ENCODE measurements around the gene STOX2.
"Not testable (repeated sequence)": the region's sequence is repeated elsewhere in the genome, so short reads cannot be mapped to it uniquely, and the experiment has no call there.

Gene STOX2

DNA sequence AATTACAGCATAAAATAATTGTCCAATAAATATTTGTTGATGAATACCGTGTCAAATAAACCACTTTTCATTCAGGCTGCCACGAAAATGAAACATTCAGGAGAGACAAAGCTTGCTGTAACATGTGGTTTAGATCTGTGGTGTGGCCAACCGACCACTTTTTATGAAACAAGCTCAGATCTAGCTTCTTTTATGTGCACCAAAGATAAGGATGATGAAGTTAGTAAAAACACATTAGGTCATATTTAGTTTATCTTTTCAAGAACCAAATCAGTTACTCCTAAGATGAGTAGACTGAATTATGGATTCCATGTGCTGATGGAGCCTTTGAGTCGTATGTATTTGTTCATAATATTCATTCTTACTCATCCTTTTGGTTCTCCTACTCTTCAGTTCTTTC, 35.8 kb downstream of the STOX2 start:
- no peak for DNase-seq

DNA sequence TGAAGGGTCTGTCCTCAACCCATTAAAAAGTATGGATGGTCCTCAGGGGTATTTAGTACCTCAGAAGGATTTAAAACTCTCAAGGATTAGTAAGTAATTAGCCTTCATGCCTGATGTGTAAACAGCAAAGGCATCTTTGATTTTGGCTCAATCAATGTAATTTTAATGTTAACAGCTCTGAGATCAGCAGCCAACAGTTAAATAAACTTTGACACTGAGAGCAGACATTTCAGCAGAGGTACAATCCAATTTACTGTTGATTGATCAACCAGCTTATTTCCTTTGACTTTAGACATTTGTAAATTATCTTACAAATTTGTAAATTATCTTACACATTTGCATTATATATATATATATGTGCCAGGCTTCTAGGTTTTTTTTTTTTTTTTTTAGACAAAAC, 36.9 kb downstream of the STOX2 start:
- DNase-seq = no peak

DNA sequence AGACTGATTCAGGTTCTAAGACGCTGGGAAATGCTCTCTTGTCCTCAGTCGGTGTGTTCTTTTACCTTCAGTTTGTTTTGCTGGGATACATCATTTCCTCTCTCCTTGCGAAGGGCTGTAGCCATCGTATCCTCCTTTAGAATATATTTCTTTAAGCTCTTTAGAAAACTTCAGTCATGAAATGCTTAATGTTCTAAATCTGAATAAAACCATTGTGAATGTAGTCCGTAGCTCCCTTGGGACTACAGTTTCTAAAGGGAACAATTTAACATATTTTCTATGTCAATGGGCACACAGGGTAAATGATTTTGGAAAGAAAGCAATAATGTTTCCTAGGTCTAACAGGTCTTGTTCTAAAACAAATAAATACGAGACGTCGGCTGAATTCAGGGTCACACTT, 40.6 kb downstream of the STOX2 start:
- DNase-seq = no peak

DNA sequence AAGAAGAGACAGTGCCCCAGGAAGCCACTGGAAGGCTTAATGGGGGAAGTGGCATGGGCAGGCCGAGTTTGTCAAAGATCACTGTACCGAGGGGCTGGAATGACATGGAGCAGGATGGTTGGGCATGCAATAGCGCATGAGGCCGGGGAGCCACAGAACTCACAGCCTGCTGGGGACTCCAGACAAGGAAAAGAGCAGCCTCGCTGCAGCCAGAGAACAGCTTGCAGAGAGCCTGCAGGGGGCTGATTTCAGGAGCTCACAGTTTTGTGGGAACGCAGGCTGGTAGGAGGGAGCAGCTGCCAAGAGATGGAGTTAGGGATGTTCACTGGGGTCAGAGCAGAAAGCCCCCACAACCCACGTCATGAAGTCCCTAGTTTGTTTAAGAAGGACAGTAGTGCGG, 45.4 kb downstream of the STOX2 start:
- DNase-seq = no peak

DNA sequence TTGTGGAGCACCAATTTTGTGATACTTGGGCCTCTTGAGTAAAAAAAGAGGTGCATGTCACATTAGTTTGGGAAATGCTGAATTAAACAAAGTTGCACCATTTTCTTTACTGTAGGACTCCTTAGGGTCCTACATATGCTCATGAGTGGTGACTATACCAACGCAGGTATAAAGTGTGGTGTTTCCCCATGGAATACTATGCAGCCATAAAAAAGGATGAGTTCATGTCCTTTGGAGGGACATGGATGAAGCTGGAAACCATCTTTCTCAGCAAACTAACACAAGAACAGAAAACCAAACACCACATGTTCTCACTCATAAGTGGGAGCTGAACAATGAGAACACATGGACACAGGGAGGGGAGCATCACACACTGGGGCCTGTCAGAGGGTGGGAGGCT, 47.5 kb downstream of the STOX2 start:
- DNase-seq = not testable (repeated sequence)

DNA sequence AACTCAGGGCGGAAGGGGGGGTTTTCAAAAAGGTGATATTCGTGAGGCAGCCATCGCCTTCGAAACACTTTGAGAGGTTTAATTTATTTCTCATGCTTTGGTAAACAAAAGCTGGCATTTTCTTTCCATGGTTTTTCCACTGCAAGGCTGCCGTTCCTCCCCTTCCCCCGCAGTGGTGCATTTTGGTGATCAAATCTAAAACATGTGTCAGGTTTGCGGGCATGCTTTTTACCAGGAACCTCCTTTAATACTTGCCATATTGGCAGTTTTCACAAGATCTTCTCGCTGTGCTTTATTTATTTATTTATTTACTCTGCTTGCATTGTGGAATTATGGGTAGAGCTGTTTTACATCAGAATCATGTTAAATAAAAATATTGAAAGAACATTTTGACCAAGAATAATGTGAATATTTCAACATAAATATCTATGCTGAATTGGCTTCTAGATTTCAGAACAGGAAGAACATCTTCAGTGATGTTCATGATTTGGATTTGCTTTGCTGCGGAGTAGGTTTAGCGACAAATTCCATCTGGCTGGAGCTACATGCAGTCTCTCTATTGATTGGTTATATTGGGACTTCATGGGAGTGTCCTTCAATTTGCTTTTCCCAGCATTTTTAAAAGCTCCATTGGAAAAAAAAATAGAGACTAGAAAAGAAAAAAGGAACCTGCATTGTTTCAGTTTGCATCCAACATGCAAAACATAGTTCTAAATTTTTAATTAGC, 54.4 kb downstream of the STOX2 start:
- no peak for DNase-seq

DNA sequence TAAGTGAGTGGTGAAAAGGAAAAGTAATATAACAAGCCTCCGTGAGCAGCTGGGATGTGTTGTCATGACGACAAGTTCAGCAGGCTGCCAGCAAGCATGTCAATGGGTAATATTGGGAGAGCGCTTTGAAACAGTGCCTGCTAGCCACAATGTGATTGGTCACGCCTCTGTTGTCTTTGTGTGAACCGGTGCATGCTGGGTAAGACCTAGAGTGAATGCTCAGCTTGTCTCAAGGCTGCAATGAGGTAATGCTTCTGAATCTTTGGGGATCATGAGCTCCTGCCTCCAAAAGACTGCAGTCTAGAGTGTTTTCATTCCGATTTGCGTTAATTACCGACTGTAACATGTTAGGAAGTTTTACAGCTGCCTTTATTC, 54.9 kb downstream of the STOX2 start:
- no peak for DNase-seq

DNA sequence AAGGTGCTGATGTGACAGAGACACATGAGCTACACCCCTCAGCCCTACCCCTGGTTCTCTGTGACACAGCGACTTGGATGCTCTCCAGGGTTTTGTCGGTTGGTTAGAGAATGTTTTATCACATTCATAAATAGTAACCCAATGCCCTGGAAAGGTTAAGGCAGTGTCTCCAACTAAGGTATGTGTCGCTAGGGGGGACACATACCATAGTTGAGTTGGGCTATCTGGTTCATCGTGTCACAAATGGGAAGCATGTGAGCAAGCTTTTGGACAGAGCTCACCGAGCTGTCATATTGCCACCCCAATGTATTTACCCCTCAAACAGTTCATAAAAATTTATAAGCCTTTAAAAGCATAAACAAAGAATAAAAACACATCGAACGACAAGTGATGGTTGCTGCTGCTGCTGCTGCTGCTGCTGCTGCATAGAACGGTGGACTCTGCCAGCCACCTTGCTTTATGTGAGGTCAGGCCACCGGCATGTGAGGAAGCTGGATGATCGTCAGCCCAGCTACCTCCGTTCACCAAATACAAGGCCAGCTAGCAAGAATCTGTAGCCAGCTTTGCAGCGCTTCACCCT, 55.9 kb downstream of the STOX2 start:
- DNase-seq = no peak

DNA sequence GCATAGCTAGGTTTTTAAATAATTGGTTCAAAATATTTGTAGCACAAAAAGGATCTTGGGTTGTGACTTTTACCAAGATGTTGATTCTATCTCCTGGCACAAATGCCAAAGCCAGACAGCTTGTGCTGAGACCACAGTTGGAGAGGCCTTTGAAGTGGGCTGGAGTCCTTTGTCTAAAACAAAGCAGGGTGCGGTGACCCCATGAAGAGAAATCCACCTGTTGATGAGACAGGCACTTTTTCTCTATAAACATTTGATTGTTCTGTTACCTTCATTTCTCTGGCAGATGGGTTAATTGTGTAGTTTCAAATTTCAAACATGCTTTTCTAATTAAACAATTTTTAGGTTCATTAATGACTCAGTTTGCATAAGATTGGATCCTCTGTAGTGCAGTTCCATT, 56.7 kb downstream of the STOX2 start:
- no peak for DNase-seq

DNA sequence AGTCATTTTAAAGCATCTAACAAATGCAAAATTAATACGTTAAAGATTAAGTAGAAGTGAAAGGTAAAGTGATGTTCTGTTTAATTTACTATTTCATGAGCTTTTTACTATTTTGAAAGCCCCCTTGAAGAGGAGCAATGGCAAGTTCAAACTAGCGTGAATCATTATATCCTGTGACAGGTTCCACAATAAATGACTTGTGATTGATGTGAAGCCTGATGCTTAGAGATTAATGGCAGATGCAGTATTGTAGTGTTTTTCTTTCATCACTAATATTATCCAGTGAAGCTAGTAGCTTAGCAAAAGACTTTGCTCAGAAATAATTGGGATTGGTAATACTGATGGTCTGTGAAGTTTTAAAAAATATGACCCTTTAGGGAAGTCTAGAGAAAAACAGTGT, 57.3 kb downstream of the STOX2 start:
- no peak for DNase-seq

DNA sequence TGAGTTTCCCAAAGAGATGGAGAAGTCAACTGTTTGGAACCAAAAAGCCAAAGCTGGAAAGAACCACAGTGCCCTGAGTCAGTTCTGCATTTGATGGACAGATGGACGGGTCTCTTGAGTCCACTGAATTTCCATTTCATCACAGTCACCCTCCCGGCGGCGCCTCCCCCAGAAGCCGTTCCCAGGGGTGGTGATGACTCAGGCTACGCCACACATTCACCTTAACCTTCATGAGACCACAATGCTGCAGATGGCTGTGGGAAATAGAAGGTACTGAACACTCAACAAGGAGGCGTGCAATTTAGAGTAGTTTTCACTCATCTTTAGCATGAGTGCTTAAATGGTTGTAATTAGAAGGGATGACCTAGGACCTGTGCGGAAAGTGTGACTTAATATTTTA, 61.3 kb downstream of the STOX2 start:
- no peak for DNase-seq

DNA sequence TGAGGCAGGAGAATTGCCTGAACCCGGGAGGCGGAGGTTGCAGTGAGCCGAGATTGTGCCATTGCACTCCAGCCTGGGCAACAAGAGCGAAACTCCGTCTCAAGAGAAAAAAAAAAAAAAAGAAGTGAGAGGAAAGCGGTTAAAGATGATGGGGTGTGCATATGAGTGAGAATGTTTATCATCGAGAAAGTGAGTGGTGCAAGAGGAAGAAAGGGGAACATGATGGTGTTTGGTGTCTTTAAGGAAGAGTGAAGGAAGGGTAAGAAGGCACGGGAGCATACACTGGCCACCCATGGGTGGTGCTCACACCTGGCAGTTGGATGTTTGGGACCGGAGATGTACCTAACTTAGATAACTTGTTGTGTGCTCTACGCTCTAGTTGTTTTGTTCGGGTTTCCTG, 62.2 kb downstream of the STOX2 start:
- DNase-seq = no peak

DNA sequence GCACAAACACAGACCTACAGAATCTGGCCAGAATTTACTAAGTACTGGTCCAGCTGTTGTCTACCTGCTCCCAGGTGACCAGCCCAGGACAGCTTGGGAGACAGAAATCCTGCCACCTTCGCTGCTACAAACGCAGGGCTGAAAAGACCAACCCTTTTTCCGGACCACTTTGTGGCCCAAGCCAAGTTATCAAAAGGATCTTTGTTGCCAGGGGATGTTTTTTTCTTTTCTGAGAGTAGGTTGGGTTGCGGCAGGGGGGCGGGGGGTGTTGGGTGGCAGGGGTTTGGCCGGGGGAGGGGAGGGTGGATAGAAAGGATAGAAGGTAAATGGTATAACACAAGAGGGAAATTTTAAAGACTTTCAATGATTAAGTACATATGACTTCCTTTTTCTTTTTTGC, 63.4 kb downstream of the STOX2 start:
- DNase-seq = no peak

DNA sequence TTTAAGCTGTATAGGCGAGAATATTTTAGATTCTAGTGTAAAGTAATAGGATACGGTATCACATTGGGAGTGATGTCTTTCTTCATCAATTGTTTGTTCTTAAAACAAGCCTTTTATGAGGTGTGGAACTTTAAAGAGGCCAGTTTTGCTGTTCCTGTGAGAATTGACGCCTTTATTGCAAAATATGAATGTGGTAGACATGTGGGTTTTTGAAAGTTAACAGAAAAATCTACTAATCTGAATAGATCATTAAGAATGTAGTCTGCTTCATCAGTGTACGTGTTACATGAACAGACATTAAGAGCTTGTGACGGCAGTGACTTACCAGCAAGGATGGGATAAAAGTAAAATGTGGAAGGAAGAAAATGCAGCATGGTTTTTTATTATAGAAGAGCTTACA, 63.8 kb downstream of the STOX2 start:
- DNase-seq = no peak

DNA sequence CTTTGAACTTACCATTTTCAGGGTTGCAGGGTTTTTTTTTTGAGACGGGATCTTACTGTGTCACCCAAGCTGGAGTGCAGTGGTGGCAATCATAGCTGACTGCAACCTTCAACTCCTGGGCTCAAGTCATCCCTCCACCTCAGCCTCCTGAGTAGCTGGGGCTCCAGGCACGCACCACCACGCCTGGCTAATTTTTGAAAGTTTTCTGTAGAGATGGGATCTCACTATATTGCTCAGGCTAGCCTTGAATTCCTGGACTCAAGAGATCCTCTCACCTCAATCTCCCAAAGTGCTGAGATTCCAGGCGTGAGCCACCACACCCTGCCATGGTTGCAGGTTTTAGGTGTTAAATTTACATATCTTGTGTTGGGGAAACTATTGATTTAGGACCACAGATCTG, 64.5 kb downstream of the STOX2 start:
- no peak for DNase-seq

DNA sequence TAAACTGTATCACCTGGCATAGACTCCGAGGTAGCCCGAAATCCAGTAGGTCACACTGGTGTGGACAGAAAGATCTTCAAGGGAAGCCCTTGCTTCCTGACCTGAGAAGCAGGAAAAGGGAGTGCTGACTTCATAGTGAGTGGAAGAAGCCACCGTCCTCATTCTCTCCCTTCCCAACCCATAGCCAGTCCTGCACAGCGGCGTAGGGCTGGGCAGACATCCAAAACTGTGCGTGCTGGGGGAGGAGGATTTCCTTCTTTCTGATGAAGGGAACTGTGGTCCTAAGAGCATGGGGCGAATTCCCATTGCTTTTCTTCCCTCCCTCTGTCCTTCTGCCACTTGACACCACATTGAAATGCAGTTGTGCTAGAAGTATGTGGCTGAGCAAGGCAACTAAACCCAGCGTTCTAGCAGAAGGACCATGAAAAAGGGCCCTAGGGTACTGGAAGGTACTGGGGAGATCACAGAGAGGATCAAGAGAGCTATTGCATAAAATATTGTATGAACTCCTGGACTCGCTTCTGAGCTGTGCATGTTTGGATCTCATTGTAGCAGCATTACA, 66.9 kb downstream of the STOX2 start:
- no peak for DNase-seq

DNA sequence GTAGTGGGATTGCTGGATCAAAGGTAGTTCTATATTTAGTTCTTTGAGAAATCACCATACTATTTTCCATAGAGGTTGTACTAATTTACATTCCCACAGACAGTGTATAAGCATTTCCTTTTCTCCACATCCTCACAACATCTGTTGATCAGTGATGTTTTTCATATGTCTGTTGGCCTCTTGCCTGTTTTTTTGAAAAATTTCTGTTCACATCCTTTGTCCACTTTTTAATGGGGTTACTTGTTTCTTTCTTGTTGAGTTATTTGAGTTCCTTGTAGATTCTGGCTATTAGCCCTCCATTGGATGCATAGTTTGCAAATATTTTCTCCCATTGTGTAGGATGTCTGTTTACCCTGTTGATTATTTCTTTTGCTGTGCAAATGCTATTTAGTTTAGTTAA, 72.6 kb downstream of the STOX2 start:
- no peak for DNase-seq

DNA sequence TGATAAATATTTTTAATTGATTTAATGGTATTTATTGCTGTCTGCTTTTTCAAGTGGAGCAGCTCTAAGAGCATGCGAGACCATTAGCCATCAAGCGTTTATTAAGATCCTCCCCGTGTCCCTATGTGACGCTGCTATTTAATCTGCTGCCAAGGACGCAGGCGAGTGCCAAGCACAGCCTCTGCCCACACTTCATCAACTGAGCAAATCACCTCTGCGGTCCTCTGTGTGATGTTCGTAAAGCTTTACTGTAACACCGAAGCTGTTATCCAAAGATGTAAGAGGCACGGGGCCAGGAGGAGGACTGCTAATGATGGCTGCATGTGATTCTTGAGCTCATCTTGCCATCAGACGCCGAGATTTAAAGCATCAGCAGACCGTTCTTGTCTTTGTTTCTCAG, 79.5 kb downstream of the STOX2 start:
- DNase-seq = no peak

DNA sequence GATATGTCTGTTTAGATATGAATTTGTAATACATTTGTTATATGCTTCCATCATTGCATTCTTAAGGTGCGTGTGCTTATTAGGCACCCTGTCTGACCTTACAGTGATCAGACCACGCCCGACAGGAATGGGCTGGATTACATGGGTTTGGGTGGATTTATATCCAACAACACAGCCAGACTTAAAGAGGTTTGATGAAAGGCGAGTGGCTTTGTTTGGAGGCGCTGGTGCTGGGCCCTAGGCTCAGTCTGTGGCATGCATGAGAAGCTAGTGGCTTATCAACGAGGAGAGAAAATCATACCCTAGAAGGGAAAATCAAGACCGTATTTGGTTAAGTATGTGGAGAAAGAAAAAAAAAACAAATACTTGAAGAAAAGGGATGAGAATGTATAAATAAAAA, 80.7 kb downstream of the STOX2 start:
- no peak for DNase-seq

DNA sequence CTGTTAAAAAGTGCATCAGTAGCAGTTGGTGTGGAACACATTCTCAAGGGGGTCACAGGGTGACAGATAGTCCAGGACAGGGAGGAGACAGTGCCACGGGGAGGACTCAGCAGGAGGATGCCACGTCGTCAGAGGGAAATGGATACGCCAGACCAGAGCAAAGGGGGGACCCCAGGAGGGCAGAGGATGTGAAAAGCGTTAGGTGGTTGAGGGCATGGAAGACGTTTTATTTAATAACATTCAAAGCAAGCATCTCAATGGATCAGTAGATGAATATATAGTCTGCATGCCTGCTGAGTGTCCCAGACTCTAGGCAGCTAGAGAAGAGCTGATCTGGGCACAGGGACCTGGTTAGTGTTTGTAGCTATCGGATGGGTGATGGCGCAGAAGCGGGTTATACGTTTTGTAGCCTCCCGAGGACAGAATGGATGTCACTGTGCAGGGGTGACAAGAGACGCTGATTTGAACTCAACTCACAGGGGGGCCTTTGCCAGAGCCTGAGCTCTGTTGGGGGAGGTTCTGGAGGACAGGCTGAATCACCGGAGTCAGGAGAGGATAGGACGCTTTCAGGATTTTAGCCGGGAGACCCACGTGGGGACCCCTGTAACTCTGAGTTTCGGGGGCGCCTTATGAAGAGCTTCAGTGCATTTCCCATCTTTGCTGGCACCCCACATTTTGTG, 81.3 kb downstream of the STOX2 start:
- no peak for DNase-seq

DNA sequence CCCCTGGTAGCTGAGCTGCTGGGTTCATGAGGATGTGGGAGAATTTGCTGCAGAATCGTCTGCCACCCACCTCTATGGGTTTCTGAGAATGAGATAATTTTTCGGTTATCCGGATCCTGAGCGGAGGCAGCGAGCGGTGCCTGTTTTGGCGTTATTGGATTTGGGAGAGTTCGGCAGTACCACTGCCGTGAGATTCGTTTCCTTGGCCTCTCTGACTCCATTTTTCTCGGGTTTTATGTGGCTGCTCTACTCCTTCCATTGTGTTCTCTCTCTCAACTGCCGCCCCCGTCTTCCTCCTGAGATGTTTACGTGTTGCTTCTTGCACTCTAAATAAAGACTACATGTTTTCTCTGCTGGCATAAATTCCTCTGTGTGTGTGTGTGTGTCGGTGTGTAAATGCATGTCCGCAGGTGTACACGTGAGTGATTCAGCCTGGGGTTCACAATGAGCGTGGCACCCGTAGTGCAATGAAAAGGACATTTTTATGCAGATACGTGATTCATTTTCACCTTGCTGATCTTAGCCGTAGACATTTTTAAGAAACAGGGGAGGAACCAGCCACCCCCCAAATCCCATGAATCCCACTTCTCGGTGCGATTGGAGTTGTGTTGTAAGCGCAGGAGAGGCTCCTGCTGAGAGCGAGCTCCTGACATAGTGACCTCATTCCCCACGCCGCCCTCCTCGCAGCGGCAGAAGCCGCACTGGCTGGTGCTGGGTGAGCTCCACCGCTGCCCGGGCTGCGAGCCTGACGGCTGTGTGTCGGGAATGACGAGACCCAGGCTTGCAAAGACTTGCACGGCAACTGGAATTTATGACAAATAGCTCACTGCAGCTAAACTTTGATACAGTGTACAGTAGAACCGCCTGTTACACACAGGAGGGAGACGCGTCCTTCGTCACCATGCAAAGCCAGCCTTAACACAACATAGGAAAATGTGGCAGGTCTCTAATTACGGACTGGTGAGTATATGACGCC, 82.2 kb downstream of the STOX2 start:
- DNase-seq = no peak

DNA sequence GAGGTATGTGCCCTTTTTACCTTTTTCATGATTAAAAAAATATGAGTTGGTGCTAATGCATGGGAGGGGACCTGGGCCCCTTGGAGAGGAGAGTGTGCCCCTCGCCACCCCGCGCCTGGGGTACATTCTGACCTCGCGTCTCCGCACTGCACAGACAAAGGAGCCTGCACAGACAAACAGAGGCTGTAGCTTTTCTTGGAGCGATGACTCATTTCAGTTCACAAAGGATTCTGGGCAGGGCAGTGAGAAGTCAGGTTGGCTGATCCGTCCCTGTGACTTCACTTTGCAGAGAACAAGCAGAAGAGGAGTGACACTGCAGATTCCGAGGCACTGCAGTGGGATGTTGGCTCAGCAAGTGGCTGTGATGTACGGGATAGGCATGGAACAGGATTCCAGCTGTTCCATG, 82.9 kb downstream of the STOX2 start:
- DNase-seq = no peak

DNA sequence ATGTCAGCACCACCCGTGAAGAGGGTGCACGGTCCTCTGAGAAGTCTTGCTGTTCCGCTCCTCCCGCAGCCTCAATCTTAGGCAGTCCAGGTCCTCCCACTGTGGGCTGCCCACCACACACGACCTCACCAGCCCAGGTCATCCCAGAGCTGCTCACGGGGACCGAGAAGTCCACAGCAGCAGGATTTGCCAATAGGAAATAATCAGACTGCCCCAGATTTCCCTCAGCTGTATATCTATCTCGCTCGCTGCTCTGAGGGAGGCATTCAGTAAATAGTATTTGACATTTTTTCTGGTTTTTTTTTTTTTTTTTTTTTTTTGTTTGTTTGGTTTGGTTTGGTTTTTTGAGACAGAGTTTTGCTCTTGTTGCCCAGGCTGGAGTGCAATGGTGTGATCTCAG, 83.8 kb downstream of the STOX2 start:
- no peak for DNase-seq

All from stimulated activated CD4-positive, alpha-beta T cell treated with anti-CD3 and anti-CD28 coated beads, Interleukin-2, amount 100 ng/mL, for 24 hours (primary cell).